ENCODE results near the gene NTRK3. TPM values are rescaled to one million over a fixed set of nuclear protein-coding genes. Genes with fewer than 3 reads are reported as not detected.

The NTRK3 gene
- total and polyA plus RNA-seq, 5 donors = 2.6 to 5.5 (median 3.6) TPM

DNA sequence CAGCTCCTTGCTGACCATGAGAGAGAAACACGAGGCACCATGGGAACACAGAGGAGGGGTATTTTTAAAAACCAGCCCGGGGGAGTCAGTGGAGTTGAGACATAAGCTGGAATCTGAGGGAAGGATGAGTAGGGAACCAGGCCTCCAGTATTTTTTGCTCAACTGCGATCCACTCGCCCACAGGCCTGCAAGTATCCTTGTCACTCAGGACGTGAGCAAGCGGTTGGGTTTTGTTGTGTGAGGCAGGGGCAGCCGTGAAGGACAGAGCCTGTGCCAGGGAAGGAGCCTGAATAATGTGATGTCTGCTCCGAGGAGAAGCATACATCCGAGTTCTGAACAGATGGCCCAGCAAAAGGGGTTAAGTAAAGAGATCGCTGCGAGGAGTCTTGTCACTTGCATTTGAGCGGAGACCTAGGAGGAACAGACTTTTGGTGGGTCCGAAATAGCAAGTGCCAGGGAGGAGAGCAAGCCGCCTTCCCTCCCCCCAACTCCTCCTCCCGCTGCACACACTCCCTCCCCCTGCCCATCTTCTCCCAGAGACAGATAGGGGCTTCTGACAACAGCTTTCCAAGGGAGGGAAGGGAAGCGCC, 20.4 kb upstream of the NTRK3 start:
- 50% methylated on average over 16 of the region's 16 CpGs for WGBS
- H3K9me3 ChIP-seq (ENCODE audit: control insufficient read depth, low read length) = no peaks in the 10 kb centered on the region
- H3K4me1 ChIP-seq (ENCODE audit: control insufficient read depth, insufficient read depth, low read length) = no peaks in the 10 kb centered on the region
- intact Hi-C loops (cut with DNase I) = loop anchor here in 1 of 4 donors (10.0 kb wide), 1 partner anchor 1362 kb away; no protein-coding TSS in a partner anchor
- DNase-seq = no peak
- H3K4me3 ChIP-seq (ENCODE audit: low read length) = no peak overlapping the region
- H3K27ac ChIP-seq (ENCODE audit: low read length) = no peak overlapping the region
- no peaks in the 10 kb centered on the region for H3K27me3 ChIP-seq (ENCODE audit: control insufficient read depth, insufficient read depth)
- no peak for ATAC-seq

DNA sequence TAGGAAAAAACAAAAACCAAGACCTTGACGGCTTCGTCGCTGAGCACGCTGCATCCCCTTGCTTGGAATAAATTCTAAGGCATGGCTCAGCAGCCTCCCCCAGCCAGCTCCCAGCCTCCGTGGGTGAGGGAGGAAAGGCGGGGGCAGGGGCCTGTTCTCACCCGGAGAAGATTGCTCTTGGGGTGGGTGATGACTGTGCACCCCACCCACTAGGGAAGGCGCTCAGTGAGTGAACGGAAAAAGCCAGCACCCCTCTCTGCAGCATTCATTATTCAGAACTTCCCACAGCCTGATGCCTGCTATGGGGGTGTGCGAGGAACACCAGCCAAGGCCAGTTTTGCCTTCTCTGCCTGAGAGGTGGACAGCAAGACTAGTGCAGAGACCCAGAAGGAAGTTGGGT, 19.3 kb upstream of the NTRK3 start:
- Histone ChIP-seq H3K4me3 (ENCODE audit: low read length) (no peak overlapping the region), H3K27me3 (ENCODE audit: control insufficient read depth, insufficient read depth) (no peaks in the 10 kb centered on the region), H3K9me3 (ENCODE audit: control insufficient read depth, low read length) (no peaks in the 10 kb centered on the region), H3K4me1 (ENCODE audit: control insufficient read depth, insufficient read depth, low read length) (no peaks in the 10 kb centered on the region), H3K27ac (ENCODE audit: low read length) (no peak overlapping the region)
- intact Hi-C loops (cut with DNase I) = loop anchor here in 1 of 4 donors (10.0 kb wide), 1 partner anchor 1361 kb away; no protein-coding TSS in a partner anchor
- no peak for DNase-seq
- ATAC-seq = no peak
- WGBS = 67% methylated on average over 10 of the region's 10 CpGs

DNA sequence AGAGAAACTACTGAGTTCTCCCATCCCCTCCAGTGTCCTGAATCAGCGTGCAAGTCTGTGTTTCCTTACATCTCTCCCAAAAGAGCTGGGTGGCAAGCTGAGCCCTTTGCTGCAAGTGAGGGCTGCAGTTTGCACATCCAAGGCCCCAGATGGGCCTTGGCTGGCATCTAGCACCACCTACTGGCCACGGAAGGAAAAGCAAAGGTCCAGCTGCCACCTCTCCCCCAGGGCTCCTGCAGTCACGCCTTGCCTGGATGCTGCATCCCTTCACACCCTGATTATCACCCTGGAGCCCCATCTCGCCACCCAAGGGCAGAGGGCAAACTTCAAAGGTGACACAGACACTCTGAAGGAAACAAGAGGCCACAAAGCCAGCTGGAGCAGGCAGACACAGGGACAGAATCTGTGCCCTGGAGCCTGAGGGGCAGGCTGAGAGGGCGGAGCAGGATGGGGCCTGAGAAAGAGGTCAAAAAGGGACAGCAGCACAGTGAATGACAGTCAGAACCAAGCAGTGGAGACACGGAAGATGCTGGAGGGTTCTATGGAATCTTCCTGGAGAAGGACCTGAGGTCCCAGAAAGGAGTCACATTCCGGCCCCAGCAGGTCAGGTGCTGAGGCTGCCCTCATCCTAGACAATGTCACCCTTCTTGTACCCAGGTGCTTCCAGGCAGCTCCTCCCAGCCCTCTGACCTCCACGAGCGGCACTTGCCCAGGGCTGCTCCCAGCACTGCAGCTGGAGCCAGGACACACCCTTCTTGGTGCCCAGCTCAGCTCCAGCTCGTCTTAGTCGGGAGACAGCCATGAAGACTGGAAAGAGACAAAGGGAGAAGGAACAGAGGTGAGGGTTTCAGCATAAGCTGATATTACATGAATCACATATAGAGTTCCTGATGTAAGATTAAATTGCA, 18.3 kb upstream of the NTRK3 start:
- intact Hi-C loops (cut with DNase I) = loop anchor here in 1 of 4 donors (10.0 kb wide), 1 partner anchor 1360 kb away; no protein-coding TSS in a partner anchor
- Histone ChIP-seq H3K9me3 (ENCODE audit: control insufficient read depth, low read length) (no peaks in the 10 kb centered on the region), H3K4me3 (ENCODE audit: low read length) (no peak overlapping the region), H3K27me3 (ENCODE audit: control insufficient read depth, insufficient read depth) (no peaks in the 10 kb centered on the region), H3K4me1 (ENCODE audit: control insufficient read depth, insufficient read depth, low read length) (no peaks in the 10 kb centered on the region), H3K27ac (ENCODE audit: low read length) (no peak overlapping the region)
- DNase-seq (peak; percentile 59 to 81 (median 80)), ATAC-seq (peak; percentile 72 to 83)
- WGBS = 33% methylated on average over 11 of the region's 11 CpGs

DNA sequence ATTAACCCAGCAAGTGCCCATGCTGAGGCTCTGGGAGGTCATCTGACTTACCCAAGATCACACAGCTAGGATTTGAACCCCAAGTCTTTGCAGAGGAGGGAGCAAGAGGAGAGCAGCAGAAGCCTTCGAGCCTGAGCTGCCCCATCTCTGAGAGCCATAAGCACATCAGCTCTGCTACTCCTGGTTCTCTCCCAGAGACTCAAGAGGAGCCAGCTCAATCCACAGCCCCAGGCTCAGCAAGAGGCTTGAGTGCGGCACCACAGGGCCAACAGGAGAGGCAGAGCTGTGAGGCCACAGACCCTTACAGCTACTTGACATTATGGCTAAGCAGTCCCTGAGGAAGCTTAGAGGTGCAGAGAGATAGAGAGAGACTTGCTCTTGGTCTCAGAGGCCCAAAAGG, 15.9 kb upstream of the NTRK3 start:
- Histone ChIP-seq H3K27me3 (ENCODE audit: control insufficient read depth, insufficient read depth) (no peaks in the 10 kb centered on the region), H3K4me3 (ENCODE audit: low read length) (no peak overlapping the region), H3K27ac (ENCODE audit: low read length) (no peak overlapping the region), H3K9me3 (ENCODE audit: control insufficient read depth, low read length) (no peaks in the 10 kb centered on the region), H3K4me1 (ENCODE audit: control insufficient read depth, insufficient read depth, low read length) (no peaks in the 10 kb centered on the region)
- ATAC-seq (no peak), DNase-seq (no peak)
- intact Hi-C loops (cut with DNase I) = loop anchor here in 1 of 4 donors (10.0 kb wide), 1 partner anchor 1358 kb away; no protein-coding TSS in a partner anchor
- WGBS = 80% methylated on average over 2 of the region's 2 CpGs

DNA sequence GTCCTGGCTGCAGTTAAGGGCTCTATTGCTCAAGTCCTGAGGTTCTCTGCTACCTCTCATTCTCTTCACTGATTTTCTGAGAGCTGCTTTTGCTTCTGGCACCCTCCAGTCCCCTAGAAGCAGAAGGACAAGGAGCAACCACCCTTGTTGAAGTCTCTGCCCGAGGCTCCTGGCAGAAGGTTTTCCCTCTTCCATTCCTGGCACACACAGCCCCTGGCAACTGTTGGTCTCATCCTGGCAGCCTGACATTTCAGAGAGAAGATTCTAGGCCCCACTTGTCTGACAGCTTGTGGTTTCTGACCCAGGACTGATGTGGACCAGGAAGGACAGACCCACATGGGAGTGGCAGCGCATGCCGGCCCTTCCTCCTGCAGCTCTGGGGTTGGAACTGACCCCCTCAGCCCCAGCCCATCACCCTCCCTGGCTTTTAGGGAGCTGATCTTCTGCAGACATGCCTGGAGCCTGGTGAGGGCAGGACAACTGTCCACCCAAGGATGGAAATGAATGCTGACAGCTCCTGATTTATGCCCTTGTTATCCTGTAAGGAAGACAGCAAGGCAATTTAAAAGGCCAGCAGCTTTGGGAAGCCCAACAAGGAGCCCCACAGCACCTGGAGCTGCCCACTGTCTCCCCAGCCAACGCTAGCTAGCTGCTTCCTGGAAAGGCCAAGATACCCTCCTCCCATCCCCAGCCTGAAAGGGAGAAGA, 13.0 kb upstream of the NTRK3 start:
- intact Hi-C loops (cut with DNase I) = loop anchor here in 1 of 4 donors (10.0 kb wide), 1 partner anchor 1355 kb away; no protein-coding TSS in a partner anchor
- H3K4me1 ChIP-seq (ENCODE audit: control insufficient read depth, insufficient read depth, low read length) = no peaks in the 10 kb centered on the region
- H3K27me3 ChIP-seq (ENCODE audit: control insufficient read depth, insufficient read depth) = no peaks in the 10 kb centered on the region
- DNase-seq (no peak), ATAC-seq (no peak)
- 64% methylated on average over 4 of the region's 4 CpGs for WGBS
- H3K27ac ChIP-seq (ENCODE audit: low read length) = no peak overlapping the region
- H3K4me3 ChIP-seq (ENCODE audit: low read length) = no peak overlapping the region
- H3K9me3 ChIP-seq (ENCODE audit: control insufficient read depth, low read length) = no peaks in the 10 kb centered on the region

DNA sequence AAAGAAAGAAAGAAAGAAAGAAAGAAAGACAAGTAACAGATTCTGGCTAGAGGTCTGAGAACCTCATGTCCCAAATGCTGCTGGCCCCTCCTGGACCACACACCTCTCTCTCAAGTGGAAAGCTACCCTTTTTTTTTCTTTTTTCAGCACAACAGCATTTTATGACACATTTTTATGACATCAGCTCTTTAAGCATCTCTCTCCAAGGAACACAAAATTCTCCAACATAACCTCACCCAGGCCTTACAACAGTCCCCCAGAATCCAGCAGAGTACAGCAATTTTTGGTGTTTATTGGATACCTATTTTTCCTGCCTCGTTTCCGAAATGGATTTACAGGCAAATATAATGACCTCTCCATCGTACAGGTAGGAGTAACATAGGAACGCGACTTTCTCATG, 11.2 kb upstream of the NTRK3 start:
- no peak overlapping the region for H3K4me3 ChIP-seq (ENCODE audit: low read length)
- no peaks in the 10 kb centered on the region for H3K27me3 ChIP-seq (ENCODE audit: control insufficient read depth, insufficient read depth)
- ATAC-seq (no peak), DNase-seq (no peak)
- H3K9me3 ChIP-seq (ENCODE audit: control insufficient read depth, low read length) = no peaks in the 10 kb centered on the region
- no peaks in the 10 kb centered on the region for H3K4me1 ChIP-seq (ENCODE audit: control insufficient read depth, insufficient read depth, low read length)
- no peak overlapping the region for H3K27ac ChIP-seq (ENCODE audit: low read length)
- WGBS = 72% methylated on average over 5 of the region's 5 CpGs
- intact Hi-C loops (cut with DNase I) = no loop called here

DNA sequence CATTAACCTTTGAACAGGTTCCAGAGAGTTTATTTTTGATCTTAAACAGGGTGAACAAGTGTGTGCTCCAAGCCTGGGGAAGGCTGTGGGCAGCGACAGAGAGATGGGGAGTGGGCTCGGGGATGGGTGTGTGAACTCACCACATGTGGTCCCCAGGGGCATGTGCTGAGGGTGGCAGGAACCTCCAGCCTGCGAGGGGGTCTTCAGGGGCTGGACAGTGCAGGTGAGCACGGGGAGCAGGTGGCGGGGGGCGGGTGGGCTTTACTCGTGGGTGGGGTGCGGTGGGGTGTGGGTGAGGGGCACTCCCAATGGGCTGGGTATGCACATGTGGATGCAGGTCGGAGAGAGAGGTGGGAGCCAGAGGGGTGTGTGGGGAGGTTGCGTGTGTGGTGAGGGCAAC, 9.6 kb upstream of the NTRK3 start:
- Histone ChIP-seq H3K4me3 (ENCODE audit: low read length) (no peak overlapping the region), H3K27ac (ENCODE audit: low read length) (no peak overlapping the region), H3K9me3 (ENCODE audit: control insufficient read depth, low read length) (no peaks in the 10 kb centered on the region), H3K4me1 (ENCODE audit: control insufficient read depth, insufficient read depth, low read length) (no peaks in the 10 kb centered on the region), H3K27me3 (ENCODE audit: control insufficient read depth, insufficient read depth) (no peaks in the 10 kb centered on the region)
- DNase-seq (no peak), ATAC-seq (no peak)
- intact Hi-C loops (cut with DNase I) = no loop called here
- WGBS = 85% methylated on average over 10 of the region's 10 CpGs

DNA sequence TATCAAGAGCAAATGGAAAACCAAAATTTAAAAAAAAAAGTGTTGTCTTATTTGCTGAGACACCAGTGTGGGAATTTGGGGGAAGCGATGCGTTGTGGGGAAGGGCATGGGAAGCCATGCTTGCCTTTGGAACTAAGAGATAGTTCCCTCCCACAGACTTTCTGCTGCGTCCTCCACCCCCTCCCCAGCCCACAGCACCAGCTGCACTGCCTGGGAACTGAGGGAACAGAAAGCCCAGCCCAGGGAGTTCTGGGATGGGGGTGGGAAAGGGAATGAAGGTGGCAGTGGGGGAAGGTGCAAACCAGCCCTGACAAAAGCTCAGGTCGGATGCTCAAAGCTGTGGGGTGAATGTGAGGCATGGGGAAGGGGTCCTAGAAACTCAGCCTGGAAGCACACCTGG, 8.1 kb upstream of the NTRK3 start:
- H3K27me3 ChIP-seq (ENCODE audit: control insufficient read depth, insufficient read depth) = no peaks in the 10 kb centered on the region
- 69% methylated on average over 4 of the region's 4 CpGs for WGBS
- H3K4me1 ChIP-seq (ENCODE audit: control insufficient read depth, insufficient read depth, low read length) = no peaks in the 10 kb centered on the region
- intact Hi-C loops (cut with DNase I) = no loop called here
- no peaks in the 10 kb centered on the region for H3K9me3 ChIP-seq (ENCODE audit: control insufficient read depth, low read length)
- no peak overlapping the region for H3K4me3 ChIP-seq (ENCODE audit: low read length)
- no peak for ATAC-seq
- H3K27ac ChIP-seq (ENCODE audit: low read length) = no peak overlapping the region
- no peak for DNase-seq

DNA sequence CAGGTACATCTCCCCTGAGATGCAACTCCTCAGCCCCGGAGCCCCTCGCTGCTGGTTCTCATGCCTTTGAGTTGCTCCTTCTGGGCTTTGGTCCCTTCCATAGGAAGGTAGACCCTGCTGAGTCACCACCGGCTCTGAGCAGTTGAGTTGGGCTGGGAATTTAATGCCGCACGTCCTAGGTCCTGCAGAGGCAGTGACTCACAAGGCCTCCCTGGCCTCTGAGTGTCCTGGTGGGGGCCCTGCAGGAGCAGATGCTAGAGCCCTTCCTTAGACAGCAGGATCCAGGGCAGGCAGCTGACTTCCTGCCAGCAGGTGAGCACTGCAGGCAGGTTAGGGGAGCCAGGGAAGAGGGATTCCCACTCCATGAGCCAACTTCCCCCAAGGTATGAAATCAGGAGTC, 5.5 kb upstream of the NTRK3 start:
- no peak overlapping the region for H3K27ac ChIP-seq (ENCODE audit: low read length)
- WGBS = 84% methylated on average over 5 of the region's 5 CpGs
- intact Hi-C loops (cut with DNase I) = no loop called here
- ATAC-seq (no peak), DNase-seq (no peak)
- H3K4me3 ChIP-seq (ENCODE audit: low read length) = no peak overlapping the region
- no peaks in the 10 kb centered on the region for H3K4me1 ChIP-seq (ENCODE audit: control insufficient read depth, insufficient read depth, low read length)
- no peaks in the 10 kb centered on the region for H3K9me3 ChIP-seq (ENCODE audit: control insufficient read depth, low read length)
- no peaks in the 10 kb centered on the region for H3K27me3 ChIP-seq (ENCODE audit: control insufficient read depth, insufficient read depth)

DNA sequence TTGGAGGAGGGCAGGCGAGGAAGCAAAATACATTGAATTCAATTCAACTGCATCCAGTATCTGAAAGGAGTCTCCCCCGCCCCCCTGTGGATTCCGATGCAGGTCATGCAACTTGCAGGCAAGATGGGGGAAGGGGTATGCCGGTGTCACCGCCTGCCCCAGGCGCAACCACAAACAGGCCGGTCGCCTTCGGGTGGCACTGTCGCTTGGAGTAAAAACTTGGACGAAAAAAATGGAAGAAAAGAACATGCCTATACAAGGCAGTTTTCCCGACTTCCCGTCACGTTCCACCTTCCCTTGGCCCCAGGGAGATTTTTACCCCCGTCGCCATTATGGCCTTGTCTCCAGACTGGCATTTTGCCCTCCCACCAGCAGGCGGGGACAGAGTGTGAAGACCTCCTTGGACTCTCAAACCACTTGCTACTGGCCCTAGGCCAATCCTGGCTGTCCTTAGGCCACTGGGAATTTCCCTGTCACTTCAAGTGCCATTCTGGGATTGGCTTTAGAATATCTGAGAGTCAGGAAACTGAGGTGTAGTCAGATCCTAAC, 1.6 kb upstream of the NTRK3 start:
- Histone ChIP-seq H3K27me3 (ENCODE audit: control insufficient read depth, insufficient read depth) (no peaks in the 10 kb centered on the region), H3K4me1 (ENCODE audit: control insufficient read depth, insufficient read depth, low read length) (peaks cover 3% of the 10 kb centered on the region), H3K27ac (ENCODE audit: low read length) (no peak overlapping the region), H3K9me3 (ENCODE audit: control insufficient read depth, low read length) (no peaks in the 10 kb centered on the region), H3K4me3 (ENCODE audit: low read length) (peak overlapping the region; percentile 55)
- WGBS = 11% methylated on average over 17 of the region's 17 CpGs
- DNase-seq = peak; percentile 31 to 69 (median 48)
- intact Hi-C loops (cut with DNase I) = loop anchor here in 1 of 4 donors (10.0 kb wide), 1 partner anchor 187 kb away; no protein-coding TSS in a partner anchor
- peak in 1 of 2 donors; percentile 10 for ATAC-seq

Data from right cardiac atrium (tissue), 5 donors.